ENCODE measurements around the gene KRT37.

DNA sequence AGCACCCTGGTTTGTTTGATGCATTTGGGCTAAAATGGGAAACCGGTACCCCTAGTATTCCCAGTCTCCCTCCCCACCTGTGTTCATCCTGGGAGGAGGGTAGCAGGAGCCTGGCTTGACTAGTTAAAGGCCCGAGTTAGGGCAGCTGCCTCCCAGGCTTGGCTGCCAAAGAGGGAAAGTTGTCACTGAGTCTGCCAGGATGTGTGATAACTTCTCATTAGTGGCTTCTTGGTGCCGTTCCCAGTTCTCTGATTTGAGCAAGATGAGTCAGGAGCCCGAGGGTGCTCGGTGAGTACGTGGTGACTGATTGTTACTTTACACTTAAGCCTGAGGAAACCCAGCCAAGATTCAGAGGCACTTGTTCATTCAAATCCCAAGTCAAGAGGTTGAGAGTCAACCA lies 40.3 kb upstream of the KRT37 start:
- no peak for TF ChIP-seq TAF15 (IDR thresholded peaks at IDR 0.05; ENCODE audit: low read depth, low read length)
- TF ChIP-seq, protein P1, sequence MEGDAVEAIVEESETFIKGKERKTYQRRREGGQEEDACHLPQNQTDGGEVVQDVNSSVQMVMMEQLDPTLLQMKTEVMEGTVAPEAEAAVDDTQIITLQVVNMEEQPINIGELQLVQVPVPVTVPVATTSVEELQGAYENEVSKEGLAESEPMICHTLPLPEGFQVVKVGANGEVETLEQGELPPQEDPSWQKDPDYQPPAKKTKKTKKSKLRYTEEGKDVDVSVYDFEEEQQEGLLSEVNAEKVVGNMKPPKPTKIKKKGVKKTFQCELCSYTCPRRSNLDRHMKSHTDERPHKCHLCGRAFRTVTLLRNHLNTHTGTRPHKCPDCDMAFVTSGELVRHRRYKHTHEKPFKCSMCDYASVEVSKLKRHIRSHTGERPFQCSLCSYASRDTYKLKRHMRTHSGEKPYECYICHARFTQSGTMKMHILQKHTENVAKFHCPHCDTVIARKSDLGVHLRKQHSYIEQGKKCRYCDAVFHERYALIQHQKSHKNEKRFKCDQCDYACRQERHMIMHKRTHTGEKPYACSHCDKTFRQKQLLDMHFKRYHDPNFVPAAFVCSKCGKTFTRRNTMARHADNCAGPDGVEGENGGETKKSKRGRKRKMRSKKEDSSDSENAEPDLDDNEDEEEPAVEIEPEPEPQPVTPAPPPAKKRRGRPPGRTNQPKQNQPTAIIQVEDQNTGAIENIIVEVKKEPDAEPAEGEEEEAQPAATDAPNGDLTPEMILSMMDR (IDR thresholded peaks at IDR 0.05 in 2 of 3, conservative IDR thresholded peaks at IDR 0.05 in 1 of 3; ENCODE audit: insufficient read depth in 2 of 3, low read depth in 1 of 3, low read length in 3 of 3): no peak

Measured in K562 (cell line).